HepG2 (cell line): ENCODE results near the gene TSNAXIP1. TPM values are rescaled to one million over a fixed set of nuclear protein-coding genes. Genes with fewer than 3 reads are reported as not detected.

ENCODE experiments used
- BRCA1 ChIP-seq: sonication (generic); formaldehyde crosslinking; IDR thresholded peaks from 2 replicates; pipeline ENCODE4 v1.4.0; 2020; ENCODE audit warnings: missing genetic modification reagents
- FOSL2 ChIP-seq: sonication (generic); formaldehyde crosslinking; IDR thresholded peaks from 2 replicates; pipeline ENCODE4 v1.4.0; 2020; ENCODE audit warnings: missing genetic modification reagents
- HMG20A ChIP-seq: IDR thresholded peaks from 2 replicates; pipeline ENCODE4 v1.6.1; 2016; ENCODE audit warnings: borderline replicate concordance
- HOXA9 ChIP-seq: sonication (generic); formaldehyde crosslinking; IDR thresholded peaks from 2 replicates; pipeline ENCODE4 v1.8.1; 2022; ENCODE audit warnings: missing genetic modification reagents, mild to moderate bottlenecking, moderate library complexity, borderline replicate concordance
- JUND ChIP-seq: sonication (generic); formaldehyde crosslinking; IDR thresholded peaks from 2 replicates; pipeline ENCODE4 v1.8.0; 2022; ENCODE audit warnings: mild to moderate bottlenecking, missing genetic modification reagents
- KDM4B ChIP-seq: sonication (generic); formaldehyde crosslinking; IDR thresholded peaks from 2 replicates; pipeline ENCODE4 v1.4.0; 2020; ENCODE audit warnings: missing genetic modification reagents
- NR3C1 ChIP-seq: sonication (generic); formaldehyde crosslinking; IDR thresholded peaks from 2 replicates; pipeline ENCODE4 v1.4.0; 2020; ENCODE audit warnings: missing genetic modification reagents
- YEATS4 ChIP-seq: sonication (generic); formaldehyde crosslinking; IDR thresholded peaks from 2 replicates; pipeline ENCODE4 v1.4.0; 2020; ENCODE audit warnings: missing genetic modification reagents, borderline replicate concordance
- ZNF3 ChIP-seq: IDR thresholded peaks from 2 replicates; pipeline ENCODE4 v1.7.0; 2017; ENCODE audit warnings: inconsistent platforms
- ZNF446 ChIP-seq: sonication (generic); formaldehyde crosslinking; IDR thresholded peaks from 2 replicates; pipeline ENCODE4 v1.5.0; 2020; ENCODE audit warnings: mild to moderate bottlenecking, missing genetic modification reagents
- ZNF562 ChIP-seq: sonication (generic); formaldehyde crosslinking; IDR thresholded peaks from 2 replicates; pipeline ENCODE4 v1.8.0; 2022; ENCODE audit warnings: missing genetic modification reagents, borderline replicate concordance
- ZNF878 ChIP-seq: sonication (generic); formaldehyde crosslinking; IDR thresholded peaks from 2 replicates; pipeline ENCODE4 v1.8.1; 2023; ENCODE audit warnings: mild to moderate bottlenecking, missing genetic modification reagents, moderate library complexity
- polyA plus RNA-seq, 8 experiments: library from polyadenylated mRNA; depleted of rRNA in 3 of 8; stranded (reverse) in 7 of 8; unstranded in 1 of 8; fragments of >200 nt; fragmentation: Illumina TruSeq in 4 of 8; extraction: Trizol in 4 of 8; gene quantifications; 2 replicates each; pipeline versions ENCODE4 v1.2.1 to v1.2.3, GENCODE V29; 2011 to 2016; ENCODE audit warnings: low read depth in 4 of 8, missing spikeins in 1 of 8, mixed read lengths in 1 of 8; ENCODE audit not compliant: insufficient read depth in 1 of 8
- total RNA-seq, 5 experiments: library from RNA; depleted of rRNA; stranded (reverse); fragments of >200 nt; fragmentation: Illumina TruSeq; extraction: Trizol; gene quantifications; 2 replicates each; pipeline ENCODE4 v1.2.3, GENCODE V29; 2016; ENCODE audit warnings: low read depth in 1 of 5
- TF ChIP-seq, protein P1 (sequence below): sonication (generic); formaldehyde crosslinking; IDR thresholded peaks from 2 replicates; pipeline ENCODE4 v1.8.0; 2022; ENCODE audit warnings: low read depth, missing genetic modification reagents
- TF ChIP-seq, protein P2 (sequence below): sonication (generic); formaldehyde crosslinking; IDR thresholded peaks from 2 replicates; pipeline ENCODE4 v1.4.0; 2020; ENCODE audit warnings: missing genetic modification reagents, mild to moderate bottlenecking, borderline replicate concordance
- TF ChIP-seq, protein P3 (sequence below): sonication (generic); formaldehyde crosslinking; IDR thresholded peaks from 2 replicates; pipeline ENCODE4 v1.4.0; 2020; ENCODE audit warnings: mild to moderate bottlenecking, missing genetic modification reagents, borderline replicate concordance
- TF ChIP-seq, protein P4 (sequence below): sonication (generic); formaldehyde crosslinking; conservative IDR thresholded peaks from 2 replicates; pipeline ENCODE4 v1.8.0; 2022; ENCODE audit warnings: mild to moderate bottlenecking, moderate library complexity, missing genetic modification reagents
- TF ChIP-seq, protein P5 (sequence below), 2 experiments: sonication (generic) in 1 of 2; formaldehyde crosslinking in 1 of 2; IDR thresholded peaks; 2 replicates each; pipeline versions ENCODE4 v1.5.1 to v1.6.1; 2011 to 2020; ENCODE audit warnings: borderline replicate concordance in 1 of 2, low read depth in 1 of 2, low read length in 1 of 2, mild to moderate bottlenecking in 1 of 2, missing genetic modification reagents in 1 of 2, moderate library complexity in 1 of 2

TSNAXIP1 gene
- total and polyA plus RNA-seq, 2 of the 13 experiments (the other 11 are each of a cell fraction or from before 2014, with no cell fraction given), result 0.37 to 0.86 TPM

DNA sequence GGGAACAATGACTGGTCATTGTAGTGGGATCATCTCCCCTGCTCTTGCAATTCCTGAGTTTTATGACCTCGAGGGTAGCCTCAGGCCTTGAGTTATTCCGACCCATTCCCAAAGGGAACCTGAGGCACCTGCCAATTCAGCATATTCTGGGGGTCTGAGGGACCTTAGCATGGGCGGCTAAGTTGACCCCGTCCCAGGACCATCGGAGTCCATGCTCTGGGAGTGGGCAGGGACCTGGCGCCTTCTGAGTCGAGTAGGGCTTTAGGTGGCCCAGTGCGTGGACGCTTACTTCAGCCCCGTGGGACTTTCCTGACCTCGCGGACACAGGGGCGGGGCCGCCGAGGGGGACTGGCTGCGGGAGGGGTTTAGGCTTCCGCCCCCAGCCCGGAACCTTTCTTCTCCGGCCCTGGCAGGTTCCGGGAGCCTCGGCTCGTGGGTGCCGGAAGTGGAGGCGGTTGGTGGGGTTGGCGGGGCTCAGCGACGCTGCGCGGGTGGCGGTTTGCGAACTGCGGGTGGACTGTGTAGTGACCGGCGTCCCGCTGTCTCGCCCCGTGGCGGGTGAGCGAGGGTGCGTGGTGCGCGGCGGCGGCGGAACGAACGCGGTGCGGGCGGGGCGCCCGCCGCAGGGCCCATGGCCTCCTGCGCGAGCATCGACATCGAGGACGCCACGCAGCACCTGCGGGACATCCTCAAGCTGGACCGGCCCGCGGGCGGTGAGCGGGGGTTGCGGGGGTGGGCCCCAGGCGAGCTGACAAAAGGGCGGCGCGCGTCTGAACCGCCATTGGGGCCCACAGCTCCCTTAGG is 66.1 kb downstream of the TSNAXIP1 start, which contains the start of gene EDC4 (continued):
- TF ChIP-seq, protein P1, sequence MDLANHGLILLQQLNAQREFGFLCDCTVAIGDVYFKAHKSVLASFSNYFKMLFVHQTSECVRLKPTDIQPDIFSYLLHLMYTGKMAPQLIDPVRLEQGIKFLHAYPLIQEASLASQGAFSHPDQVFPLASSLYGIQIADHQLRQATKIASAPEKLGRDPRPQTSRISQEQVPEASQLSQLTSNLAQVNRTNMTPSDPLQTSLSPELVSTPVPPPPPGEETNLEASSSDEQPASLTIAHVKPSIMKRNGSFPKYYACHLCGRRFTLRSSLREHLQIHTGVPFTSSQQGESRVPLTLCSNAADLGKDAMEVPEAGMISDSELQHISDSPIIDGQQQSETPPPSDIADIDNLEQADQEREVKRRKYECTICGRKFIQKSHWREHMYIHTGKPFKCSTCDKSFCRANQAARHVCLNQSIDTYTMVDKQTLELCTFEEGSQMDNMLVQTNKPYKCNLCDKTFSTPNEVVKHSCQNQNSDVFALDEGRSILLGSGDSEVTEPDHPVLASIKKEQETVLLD (CRISPR knock-in tag), result peak; percentile 86
- TF ChIP-seq, protein P2, sequence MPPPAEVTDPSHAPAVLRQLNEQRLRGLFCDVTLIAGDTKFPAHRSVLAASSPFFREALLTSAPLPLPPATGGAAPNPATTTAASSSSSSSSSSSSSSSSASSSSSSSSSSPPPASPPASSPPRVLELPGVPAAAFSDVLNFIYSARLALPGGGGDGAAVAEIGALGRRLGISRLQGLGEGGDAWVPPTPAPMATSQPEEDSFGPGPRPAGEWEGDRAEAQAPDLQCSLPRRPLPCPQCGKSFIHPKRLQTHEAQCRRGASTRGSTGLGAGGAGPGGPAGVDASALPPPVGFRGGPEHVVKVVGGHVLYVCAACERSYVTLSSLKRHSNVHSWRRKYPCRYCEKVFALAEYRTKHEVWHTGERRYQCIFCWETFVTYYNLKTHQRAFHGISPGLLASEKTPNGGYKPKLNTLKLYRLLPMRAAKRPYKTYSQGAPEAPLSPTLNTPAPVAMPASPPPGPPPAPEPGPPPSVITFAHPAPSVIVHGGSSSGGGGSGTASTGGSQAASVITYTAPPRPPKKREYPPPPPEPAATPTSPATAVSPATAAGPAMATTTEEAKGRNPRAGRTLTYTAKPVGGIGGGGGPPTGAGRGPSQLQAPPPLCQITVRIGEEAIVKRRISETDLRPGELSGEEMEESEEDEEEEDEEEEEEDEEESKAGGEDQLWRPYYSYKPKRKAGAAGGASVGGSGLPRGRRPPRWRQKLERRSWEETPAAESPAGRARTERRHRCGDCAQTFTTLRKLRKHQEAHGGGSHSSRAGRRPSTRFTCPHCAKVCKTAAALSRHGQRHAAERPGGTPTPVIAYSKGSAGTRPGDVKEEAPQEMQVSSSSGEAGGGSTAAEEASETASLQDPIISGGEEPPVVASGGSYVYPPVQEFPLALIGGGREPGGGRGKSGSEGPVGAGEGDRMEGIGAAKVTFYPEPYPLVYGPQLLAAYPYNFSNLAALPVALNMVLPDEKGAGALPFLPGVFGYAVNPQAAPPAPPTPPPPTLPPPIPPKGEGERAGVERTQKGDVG (CRISPR knock-in tag), result peak; percentile 58
- TF ChIP-seq HMG20A (CRISPR knock-in tag) (peak; percentile 39; the same call in 1 of the 2 replicates), YEATS4 (peak; percentile 95), ZNF3 (CRISPR knock-in tag) (no peak; the same call in 1 of the 2 replicates), ZNF446 (CRISPR knock-in tag) (peak; percentile 81; the same call in 1 of the 2 replicates), BRCA1 (CRISPR knock-in tag) (0 out of 2 replicates have a peak, but pooled peaks have one; percentile 36), KDM4B (CRISPR knock-in tag) (peak; percentile 85; the same call in 1 of the 2 replicates), ZNF562 (no peak), NR3C1 (no peak; the same call in 1 of the 2 replicates), ZNF878 (no peak), FOSL2 (peak; percentile 65), JUND (CRISPR knock-in tag) (no peak), HOXA9 (no peak)
- TF ChIP-seq, protein P3, sequence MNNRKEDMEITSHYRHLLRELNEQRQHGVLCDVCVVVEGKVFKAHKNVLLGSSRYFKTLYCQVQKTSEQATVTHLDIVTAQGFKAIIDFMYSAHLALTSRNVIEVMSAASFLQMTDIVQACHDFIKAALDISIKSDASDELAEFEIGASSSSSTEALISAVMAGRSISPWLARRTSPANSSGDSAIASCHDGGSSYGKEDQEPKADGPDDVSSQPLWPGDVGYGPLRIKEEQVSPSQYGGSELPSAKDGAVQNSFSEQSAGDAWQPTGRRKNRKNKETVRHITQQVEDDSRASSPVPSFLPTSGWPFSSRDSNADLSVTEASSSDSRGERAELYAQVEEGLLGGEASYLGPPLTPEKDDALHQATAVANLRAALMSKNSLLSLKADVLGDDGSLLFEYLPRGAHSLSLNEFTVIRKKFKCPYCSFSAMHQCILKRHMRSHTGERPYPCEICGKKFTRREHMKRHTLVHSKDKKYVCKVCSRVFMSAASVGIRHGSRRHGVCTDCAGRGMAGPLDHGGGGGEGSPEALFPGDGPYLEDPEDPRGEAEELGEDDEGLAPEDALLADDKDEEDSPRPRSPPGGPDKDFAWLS (CRISPR knock-in tag), result 0 out of 2 replicates have a peak, but pooled peaks have one; percentile 47
- TF ChIP-seq, protein P4, sequence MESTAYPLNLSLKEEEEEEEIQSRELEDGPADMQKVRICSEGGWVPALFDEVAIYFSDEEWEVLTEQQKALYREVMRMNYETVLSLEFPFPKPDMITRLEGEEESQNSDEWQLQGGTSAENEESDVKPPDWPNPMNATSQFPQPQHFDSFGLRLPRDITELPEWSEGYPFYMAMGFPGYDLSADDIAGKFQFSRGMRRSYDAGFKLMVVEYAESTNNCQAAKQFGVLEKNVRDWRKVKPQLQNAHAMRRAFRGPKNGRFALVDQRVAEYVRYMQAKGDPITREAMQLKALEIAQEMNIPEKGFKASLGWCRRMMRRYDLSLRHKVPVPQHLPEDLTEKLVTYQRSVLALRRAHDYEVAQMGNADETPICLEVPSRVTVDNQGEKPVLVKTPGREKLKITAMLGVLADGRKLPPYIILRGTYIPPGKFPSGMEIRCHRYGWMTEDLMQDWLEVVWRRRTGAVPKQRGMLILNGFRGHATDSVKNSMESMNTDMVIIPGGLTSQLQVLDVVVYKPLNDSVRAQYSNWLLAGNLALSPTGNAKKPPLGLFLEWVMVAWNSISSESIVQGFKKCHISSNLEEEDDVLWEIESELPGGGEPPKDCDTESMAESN (CRISPR knock-in tag), result peak; percentile 92
- TF ChIP-seq, protein P5, sequence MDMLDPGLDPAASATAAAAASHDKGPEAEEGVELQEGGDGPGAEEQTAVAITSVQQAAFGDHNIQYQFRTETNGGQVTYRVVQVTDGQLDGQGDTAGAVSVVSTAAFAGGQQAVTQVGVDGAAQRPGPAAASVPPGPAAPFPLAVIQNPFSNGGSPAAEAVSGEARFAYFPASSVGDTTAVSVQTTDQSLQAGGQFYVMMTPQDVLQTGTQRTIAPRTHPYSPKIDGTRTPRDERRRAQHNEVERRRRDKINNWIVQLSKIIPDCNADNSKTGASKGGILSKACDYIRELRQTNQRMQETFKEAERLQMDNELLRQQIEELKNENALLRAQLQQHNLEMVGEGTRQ (IDR thresholded peaks at IDR 0.05; ENCODE audit: low read depth, low read length), result no peak
- TF ChIP-seq, protein P5 (CRISPR knock-in tag; IDR thresholded peaks at IDR 0.05; ENCODE audit: borderline replicate concordance), result peak; percentile 32; the same call in 1 of the 2 replicates
